Measurements from ENCODE around the gene CTF1. TPM values are rescaled to one million over a fixed set of nuclear protein-coding genes. Genes with fewer than 3 reads are reported as not detected.
"Not testable (repeated sequence)": the region's sequence is repeated elsewhere in the genome, so short reads cannot be mapped to it uniquely, and the experiment has no call there.

Gene CTF1
- total RNA-seq, 1 donor from 2014 or later = 7.5 TPM

GRCh38 chr16:30925632-30925987, 29.2 kb downstream of the CTF1 start:
- DNase-seq = no peak
- ATAC-seq = no peak
- intact Hi-C loops (cut with micrococcal nuclease) = no loop called here

- DNase-seq (no peak), ATAC-seq (no peak)
- intact Hi-C loops (cut with micrococcal nuclease) = no loop called here
These were observed 29.8 kb downstream of the CTF1 start for GRCh38 chr16:30925995-30926811.

- intact Hi-C loops (cut with micrococcal nuclease) = no loop called here
- DNase-seq (no peak), ATAC-seq (no peak)
These were observed 30.7 kb downstream of the CTF1 start for GRCh38 chr16:30926937-30927788.

GRCh38 chr16:30927789-30928378, 31.5 kb downstream of the CTF1 start:
- ATAC-seq (peak; percentile 31), DNase-seq (peak; percentile 52)
- intact Hi-C loops (cut with micrococcal nuclease) = no loop called here

- ATAC-seq = no peak
- intact Hi-C loops (cut with micrococcal nuclease) = no loop called here
- DNase-seq = no peak
These were observed 32.0 kb downstream of the CTF1 start for GRCh38 chr16:30928390-30928789.

- DNase-seq = no peak
- ATAC-seq = no peak
- intact Hi-C loops (cut with micrococcal nuclease) = no loop called here
These were observed 32.8 kb downstream of the CTF1 start for GRCh38 chr16:30929167-30929566.

GRCh38 chr16:30930160-30930571, 33.8 kb downstream of the CTF1 start:
- DNase-seq = no peak
- no peak for ATAC-seq

DNA sequence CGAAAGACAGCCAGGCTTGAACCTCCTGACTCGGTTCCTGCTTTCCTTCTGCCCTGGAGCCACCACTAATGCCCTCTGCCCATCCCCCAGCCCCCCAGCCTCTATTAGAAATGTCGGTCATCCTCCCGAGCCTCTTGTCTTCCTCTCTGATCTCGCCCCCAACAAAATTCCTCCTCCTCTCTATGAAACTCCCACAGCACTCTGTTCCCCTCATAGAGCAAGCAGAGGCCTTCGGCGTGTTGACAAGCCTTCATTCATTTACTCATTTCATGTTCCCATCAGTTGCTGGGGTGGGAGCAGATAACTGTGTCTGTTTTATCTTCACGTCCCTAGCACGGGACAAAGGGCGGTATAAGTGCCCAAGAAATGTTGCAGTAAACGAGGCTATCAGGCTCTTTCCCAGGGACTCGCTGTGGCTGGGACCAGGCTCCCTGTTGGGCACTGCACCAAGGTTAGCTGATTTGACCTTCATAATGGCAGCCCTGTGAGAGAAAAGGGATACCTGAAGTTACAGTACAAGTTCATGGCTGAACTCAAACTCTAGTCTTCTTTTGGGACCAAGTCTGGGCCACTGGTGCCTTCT, 34.7 kb downstream of the CTF1 start:
- ATAC-seq (peak; percentile 41), DNase-seq (no peak)
- intact Hi-C loops (cut with micrococcal nuclease) = no loop called here

More at GRCh38 chr16:30930160-30930571, 33.8 kb downstream of the CTF1 start:
- intact Hi-C loops (cut with micrococcal nuclease) = no loop called here

DNA sequence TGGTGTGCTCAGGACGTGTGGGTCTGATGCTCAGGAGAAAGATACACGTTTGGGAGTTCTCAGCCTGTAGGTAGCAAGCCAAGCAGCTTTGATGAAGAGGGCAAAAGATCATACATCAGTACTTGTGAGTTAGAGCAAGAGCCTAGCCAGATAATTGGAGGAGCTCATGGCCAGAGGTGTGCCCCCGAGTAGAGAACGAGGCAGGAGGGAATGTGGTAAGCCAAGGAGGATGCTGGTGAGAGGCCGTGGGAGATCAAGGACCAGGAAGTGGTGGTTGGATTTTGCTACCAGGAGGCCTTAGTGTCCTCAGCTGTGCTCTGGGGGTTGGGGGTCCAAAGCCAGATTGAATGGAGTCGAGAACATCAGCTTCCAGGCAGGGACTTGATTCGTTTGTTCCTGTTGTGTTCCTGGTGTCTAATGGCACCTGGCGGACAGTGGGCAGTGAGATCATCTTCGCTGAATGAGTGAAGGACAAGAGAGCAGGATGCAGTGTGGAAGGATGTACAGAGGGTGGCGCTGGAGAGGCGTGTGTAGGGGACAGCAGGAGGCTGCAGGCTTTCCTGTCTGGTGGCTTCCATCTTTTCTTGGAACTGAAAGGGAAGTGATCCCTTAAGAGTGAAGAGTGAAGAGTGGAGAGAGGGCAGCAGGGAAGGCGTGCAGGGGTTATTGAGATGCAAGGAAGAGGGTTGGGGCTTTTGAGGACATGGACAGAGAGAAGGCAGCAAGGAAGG, 38.6 kb downstream of the CTF1 start:
- DNase-seq (peak; percentile 57), ATAC-seq (no peak)
- intact Hi-C loops (cut with micrococcal nuclease) = no loop called here

DNA sequence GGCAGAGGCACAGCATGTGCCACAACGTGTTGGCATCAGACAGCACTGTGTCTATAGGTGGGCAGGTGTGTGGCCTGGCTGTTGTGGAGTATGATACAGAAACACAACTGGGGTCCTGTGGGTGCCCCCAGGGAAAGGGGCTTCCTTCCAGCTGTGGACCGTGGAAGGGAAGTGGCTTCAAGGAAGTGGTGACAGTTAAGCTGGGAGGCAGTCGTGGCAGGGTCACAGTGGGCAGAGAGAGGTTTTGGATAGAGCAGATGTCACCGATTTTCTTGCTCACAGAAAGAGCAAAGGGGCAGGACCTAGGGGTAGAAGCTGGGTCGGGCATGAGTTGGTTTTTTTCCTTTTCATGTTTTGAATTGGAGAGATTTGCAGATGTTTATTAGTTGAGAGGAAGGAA, 41.3 kb downstream of the CTF1 start:
- intact Hi-C loops (cut with micrococcal nuclease) = no loop called here
- ATAC-seq (no peak), DNase-seq (no peak)

DNA sequence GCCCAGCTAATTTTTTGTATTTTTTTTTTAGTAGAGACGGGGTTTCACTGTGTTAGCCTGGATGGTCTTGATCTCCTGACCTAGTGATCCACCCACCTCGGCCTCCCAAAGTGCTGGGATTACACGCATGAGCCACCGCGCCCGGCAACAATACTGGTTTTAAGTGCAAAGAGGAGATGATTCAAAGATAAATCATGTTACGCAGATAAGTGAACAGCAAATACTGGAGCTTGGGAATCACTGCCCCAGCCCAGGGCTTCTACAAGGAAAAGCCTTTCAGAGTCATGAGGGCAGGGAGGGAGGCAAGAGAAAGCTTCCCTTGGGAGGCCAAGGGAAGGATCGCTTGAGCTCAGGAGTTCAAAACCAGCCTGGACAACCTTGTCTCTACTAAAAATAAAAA, 43.2 kb downstream of the CTF1 start:
- intact Hi-C loops (cut with micrococcal nuclease); DNase-seq; ATAC-seq: not testable (repeated sequence)

DNA sequence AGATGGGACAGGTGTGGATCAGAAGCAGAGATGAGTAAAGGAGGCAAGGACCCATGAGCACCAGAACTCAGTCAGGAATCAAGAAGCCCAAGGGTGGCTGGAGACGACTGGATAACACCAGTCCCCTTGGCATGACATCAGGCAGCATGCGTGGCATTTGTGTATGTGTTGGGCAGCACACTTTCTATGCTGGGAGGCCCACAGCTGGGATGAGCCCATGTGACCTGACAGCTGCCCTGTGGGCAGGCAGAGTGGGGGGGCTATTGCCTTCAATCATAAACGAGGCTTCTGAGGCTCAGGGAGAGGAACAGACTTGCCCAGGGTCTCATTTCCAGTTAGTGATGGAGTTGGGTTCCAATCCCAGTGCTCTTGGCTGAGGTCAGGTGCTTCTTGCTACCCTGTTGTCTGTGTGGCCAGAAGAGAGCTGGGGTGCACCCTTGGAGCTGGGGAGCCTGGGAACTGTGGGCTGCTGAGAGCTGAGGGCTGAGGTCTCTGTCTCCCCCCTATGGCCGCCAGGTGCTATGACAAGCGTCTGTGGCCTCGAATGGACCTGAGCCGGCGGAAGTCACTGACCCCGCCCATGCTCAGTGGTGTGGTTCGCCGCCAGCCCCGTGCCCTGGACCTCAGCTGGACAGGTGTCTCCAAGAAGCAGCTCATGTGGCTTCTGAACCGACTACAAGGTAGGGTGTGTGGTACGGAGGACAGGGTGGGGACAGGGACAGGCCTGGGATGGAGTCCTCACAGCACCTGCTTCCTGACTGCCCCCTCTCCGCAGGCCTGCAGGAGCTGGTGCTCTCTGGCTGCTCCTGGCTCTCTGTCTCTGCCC, 45.4 kb downstream of the CTF1 start:
- DNase-seq (peak; percentile 83), ATAC-seq (peak; percentile 89)
- intact Hi-C loops (cut with micrococcal nuclease) = no loop called here

- ATAC-seq (no peak), DNase-seq (no peak)
- intact Hi-C loops (cut with micrococcal nuclease) = no loop called here
These were observed 46.0 kb downstream of the CTF1 start for GRCh38 chr16:30942426-30942806.

DNA sequence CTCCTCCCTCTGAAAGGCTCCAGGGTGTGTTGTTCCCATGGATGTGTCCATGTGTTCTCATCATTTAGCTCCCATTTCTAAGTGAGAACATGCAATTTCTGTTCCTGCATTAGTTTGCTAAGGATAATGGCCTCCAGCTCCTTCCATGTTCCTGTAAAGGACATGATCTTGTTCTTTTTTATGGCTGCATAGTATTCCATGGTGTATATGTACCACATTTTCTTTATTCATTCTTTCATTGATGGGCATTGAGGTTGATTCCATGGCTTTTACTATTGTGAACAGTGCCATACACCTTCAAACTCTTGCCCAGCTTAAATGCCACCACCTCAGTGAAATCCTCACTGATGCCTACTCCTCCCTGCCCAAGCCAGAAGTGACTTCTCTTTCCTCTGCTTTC, 47.9 kb downstream of the CTF1 start:
- DNase-seq (no peak), ATAC-seq (no peak)
- intact Hi-C loops (cut with micrococcal nuclease) = no loop called here

DNA sequence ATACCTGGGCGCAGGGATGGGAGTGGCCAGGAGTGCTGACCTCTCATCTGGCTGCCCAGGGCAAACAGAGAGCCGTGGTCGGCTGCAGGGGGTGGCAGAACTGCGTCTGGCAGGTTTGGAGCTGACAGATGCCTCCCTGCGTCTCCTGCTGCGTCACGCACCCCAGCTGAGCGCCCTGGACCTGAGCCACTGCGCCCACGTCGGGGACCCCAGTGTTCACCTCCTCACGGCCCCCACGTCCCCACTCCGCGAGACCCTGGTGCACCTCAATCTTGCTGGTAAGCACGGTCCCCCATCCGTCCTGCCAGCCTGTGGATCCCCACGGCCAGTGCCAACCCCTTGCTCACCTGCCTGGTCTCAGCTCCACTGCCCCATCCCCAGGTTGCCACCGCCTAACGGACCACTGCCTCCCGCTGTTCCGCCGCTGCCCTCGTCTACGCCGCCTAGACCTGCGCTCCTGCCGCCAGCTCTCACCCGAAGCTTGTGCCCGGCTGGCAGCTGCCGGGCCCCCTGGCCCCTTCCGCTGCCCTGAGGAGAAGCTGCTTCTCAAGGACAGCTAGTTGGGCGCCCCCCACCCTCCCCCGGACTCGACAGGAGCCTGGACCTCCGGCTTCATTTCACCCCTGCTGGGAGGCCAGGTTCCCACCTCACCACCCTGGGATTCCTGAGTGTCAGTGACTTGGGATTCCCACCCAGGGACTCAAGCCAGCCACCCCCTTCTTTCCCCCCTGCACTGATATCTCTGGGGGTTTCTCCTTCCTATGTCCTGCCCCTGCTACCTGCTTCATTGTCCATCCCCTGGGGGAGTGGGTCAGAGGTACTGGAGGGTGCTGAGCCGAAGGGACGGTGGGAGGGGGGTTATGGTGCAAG, 50.5 kb downstream of the CTF1 start:
- DNase-seq (no peak), ATAC-seq (no peak)
- intact Hi-C loops (cut with micrococcal nuclease) = no loop called here

- ATAC-seq (no peak), DNase-seq (no peak)
- intact Hi-C loops (cut with micrococcal nuclease) = no loop called here
These were observed 51.1 kb downstream of the CTF1 start for GRCh38 chr16:30947541-30947858.

DNA sequence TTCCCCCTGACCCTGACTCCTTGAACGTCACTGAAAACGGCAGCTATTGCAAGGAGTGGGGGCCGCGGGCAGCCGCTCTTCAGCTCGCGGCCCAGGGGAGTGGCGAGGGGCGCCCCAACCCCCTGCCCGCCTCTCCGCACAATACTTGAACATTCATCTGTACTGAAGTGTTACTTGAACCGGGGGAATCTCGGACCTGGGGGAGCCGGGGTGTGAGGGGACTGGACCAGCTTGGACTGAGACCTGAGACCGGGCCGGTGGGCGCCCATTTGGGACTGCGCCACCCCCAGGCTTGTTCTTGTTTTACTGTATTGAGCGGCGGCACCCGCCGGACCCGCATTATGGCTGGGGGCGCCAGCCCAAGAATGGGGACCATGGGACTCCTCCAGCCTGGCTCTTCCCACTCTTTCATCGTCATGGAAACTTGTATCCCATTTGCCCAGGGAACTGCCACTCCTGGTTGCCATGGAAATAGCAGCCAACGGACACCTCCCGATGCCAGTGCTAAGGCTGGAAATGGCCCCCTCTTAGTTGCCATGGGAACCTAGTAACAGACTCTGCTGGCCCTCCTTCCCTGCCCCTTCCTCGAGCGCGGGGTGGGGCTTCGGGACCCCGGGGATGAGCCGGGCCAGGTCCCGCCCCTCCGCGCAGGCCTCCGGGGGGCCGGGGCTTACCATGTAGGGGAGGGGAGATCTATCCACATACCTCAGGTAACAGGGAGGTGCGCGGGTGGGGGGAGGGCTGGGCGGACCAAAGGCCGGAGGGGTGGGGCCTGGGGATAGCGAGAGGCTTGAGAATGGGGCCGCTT, 51.6 kb downstream of the CTF1 start:
- intact Hi-C loops (cut with micrococcal nuclease) = no loop called here
- ATAC-seq = peak; percentile 53
- DNase-seq = peak; percentile 77
